Activated CD8-positive, alpha-beta memory T cell treated with anti-CD3 and anti-CD28 coated beads, Interleukin-2, amount 50 U/mL, for 1 hour (primary cell): ENCODE results near the gene DIO3.

ENCODE experiments used
- DNase-seq: peaks from one replicate; pipeline ENCODE4 v3.0.0-alpha.2; 2020; ENCODE audit errors: extremely low read depth

The DIO3 gene

GRCh38 chr14:101583006-101583714 is 21.9 kb downstream of the DIO3 start:
- no peak for DNase-seq

- no peak for DNase-seq
Observed at GRCh38 chr14:101583715-101584054, 22.4 kb downstream of the DIO3 start.

- no peak for DNase-seq
Observed at GRCh38 chr14:101584055-101584859, 23.0 kb downstream of the DIO3 start.

- DNase-seq: no peak
Observed at GRCh38 chr14:101585211-101585610, 23.9 kb downstream of the DIO3 start.

- no peak for DNase-seq
Observed at GRCh38 chr14:101586531-101587430, 25.5 kb downstream of the DIO3 start.

GRCh38 chr14:101587441-101587911 is 26.2 kb downstream of the DIO3 start:
- no peak for DNase-seq

GRCh38 chr14:101588286-101588975 is 27.1 kb downstream of the DIO3 start:
- DNase-seq: no peak

GRCh38 chr14:101588990-101589389 is 27.7 kb downstream of the DIO3 start:
- no peak for DNase-seq

- no peak for DNase-seq
Observed at GRCh38 chr14:101589486-101590015, 28.3 kb downstream of the DIO3 start.

GRCh38 chr14:101590062-101590461 is 28.8 kb downstream of the DIO3 start:
- no peak for DNase-seq

GRCh38 chr14:101590616-101591015 is 29.3 kb downstream of the DIO3 start:
- DNase-seq: no peak

- DNase-seq: no peak
Observed at GRCh38 chr14:101591121-101591520, 29.8 kb downstream of the DIO3 start.

GRCh38 chr14:101591582-101591981 is 30.3 kb downstream of the DIO3 start:
- no peak for DNase-seq

GRCh38 chr14:101593411-101594238 is 32.3 kb downstream of the DIO3 start:
- no peak for DNase-seq

GRCh38 chr14:101594511-101595148 is 33.3 kb downstream of the DIO3 start:
- no peak for DNase-seq

- no peak for DNase-seq
Observed at GRCh38 chr14:101595349-101595748, 34.1 kb downstream of the DIO3 start.

- peak; percentile 4 for DNase-seq
Observed at GRCh38 chr14:101595887-101596721, 34.8 kb downstream of the DIO3 start.

GRCh38 chr14:101596742-101597141 is 35.4 kb downstream of the DIO3 start:
- no peak for DNase-seq

- no peak for DNase-seq
Observed at GRCh38 chr14:101598159-101598558, 36.9 kb downstream of the DIO3 start.
